Mucosa of descending colon (tissue), 3 donors: ENCODE measurements around the gene IL27RA. TPM values are rescaled to one million over a fixed set of nuclear protein-coding genes. Genes with fewer than 3 reads are reported as not detected.

ENCODE experiments used
- ATAC-seq: fragments of 200-7000 bp; cut with Tn5 transposase; one replicate; pipeline ENCODE4 v1.9.1; 2020; ENCODE audit warnings: mild to moderate bottlenecking, moderate library complexity
- DNase-seq, 3 donors: peaks; one replicate each; pipeline ENCODE4 v3.0.0-alpha.2; 2020
- H3K36me3 ChIP-seq: fragments of 200-600 bp; one replicate; pipeline ENCODE4 v1.8.0; 2021; ENCODE audit warnings: low read depth, mild to moderate bottlenecking
- H3K4me1 ChIP-seq: fragments of 200-600 bp; one replicate; pipeline ENCODE4 v1.8.0; 2021; ENCODE audit warnings: low read depth, mild to moderate bottlenecking
- H3K4me3 ChIP-seq: fragments of 200-600 bp; one replicate; pipeline ENCODE4 v1.8.0; 2021; ENCODE audit warnings: mild to moderate bottlenecking
- H3K9me3 ChIP-seq: fragments of 200-600 bp; one replicate; pipeline ENCODE4 v1.8.0; 2021; ENCODE audit warnings: mild to moderate bottlenecking
- intact Hi-C, 2 donors: fragments of 100-400 bp; cut with DNase I in 1 of 2; cut with micrococcal nuclease in 1 of 2; formaldehyde crosslinking; loops; one replicate each; pipeline versions ENCODE4 v1.11.0 to v1.11.1; 2022; cut with DNase I, micrococcal nuclease
- total RNA-seq, 3 donors: library from RNA; stranded (reverse); fragmentation: NEBNext Ultra II Directional in 2 of 3; extraction: Animal tissue kit (Norgen Biotek cat#: 25700) in 2 of 3; gene quantifications; one replicate each; pipeline versions ENCODE4 v1.2.1 to v1.2.4, GENCODE V29; 2021 to 2023
- TF ChIP-seq, protein P1 (sequence below): fragments of 200-600 bp; IDR thresholded peaks from one replicate; pipeline ENCODE4 v1.8.0; 2022; ENCODE audit warnings: antibody characterized with exemption, mild to moderate bottlenecking
- donor health status: DM: no; HTN: no; CAD: no; lungs with moderate emphysema.
- donor health status: DM: no; HTN: no; CAD: no.
- donor health status: DM: no; HTN: yes; CAD: no.

IL27RA gene
- total RNA-seq, 3 donors from 2014 or later = 2.0 to 3.1 (median 2.6) TPM

DNA sequence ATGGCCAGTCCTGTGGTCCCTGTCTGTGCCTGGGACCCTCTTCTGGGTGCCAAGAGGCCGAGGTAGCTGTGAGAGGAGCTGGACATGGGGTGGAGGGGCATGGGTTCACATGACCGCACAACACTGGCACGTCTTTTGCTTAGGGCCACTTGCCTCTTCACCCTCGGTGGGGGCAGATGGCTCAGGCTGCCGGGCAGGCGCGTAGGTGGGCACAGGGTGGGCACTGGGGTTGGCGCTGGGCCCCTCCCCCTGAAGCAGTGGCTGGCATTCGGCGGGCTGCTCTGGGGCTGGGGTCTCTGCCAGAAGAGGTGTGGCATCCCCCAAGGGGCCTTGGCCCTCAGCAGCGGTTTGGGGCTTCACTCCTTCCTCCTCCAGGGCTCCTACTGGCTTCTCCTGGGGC is 21.9 kb downstream of the IL27RA start:
- no peaks in the 10 kb centered on the region for H3K36me3 ChIP-seq
- peaks cover 4% of the 10 kb centered on the region for H3K4me1 ChIP-seq
- no peaks in the 10 kb centered on the region for H3K9me3 ChIP-seq
- intact Hi-C loops = no loop called here
- TF ChIP-seq, protein P1, sequence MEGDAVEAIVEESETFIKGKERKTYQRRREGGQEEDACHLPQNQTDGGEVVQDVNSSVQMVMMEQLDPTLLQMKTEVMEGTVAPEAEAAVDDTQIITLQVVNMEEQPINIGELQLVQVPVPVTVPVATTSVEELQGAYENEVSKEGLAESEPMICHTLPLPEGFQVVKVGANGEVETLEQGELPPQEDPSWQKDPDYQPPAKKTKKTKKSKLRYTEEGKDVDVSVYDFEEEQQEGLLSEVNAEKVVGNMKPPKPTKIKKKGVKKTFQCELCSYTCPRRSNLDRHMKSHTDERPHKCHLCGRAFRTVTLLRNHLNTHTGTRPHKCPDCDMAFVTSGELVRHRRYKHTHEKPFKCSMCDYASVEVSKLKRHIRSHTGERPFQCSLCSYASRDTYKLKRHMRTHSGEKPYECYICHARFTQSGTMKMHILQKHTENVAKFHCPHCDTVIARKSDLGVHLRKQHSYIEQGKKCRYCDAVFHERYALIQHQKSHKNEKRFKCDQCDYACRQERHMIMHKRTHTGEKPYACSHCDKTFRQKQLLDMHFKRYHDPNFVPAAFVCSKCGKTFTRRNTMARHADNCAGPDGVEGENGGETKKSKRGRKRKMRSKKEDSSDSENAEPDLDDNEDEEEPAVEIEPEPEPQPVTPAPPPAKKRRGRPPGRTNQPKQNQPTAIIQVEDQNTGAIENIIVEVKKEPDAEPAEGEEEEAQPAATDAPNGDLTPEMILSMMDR = no peak
- DNase-seq (no peak), ATAC-seq (no peak)
- no peak overlapping the region for H3K4me3 ChIP-seq

DNA sequence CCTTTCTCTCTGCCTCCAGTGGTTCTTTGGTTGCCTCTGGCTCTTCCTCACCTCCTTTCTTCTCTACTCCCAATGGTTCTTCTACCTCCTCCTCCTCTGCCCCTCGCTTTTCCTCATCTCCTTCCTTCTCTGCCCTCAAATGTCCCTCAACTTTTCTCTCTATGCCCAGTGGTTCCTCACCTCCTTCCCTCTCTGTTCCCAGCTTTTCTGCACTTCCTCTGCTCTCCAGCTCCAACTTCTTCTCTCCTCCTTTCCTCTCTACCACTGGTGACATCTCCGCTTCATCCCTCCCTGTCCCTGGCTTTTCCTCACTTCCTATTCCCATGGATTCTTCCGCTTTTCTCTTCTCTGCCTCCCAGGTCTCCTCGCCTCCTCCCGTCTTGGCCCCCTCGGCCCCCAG is 22.5 kb downstream of the IL27RA start:
- ATAC-seq (no peak), DNase-seq (no peak)
- H3K9me3 ChIP-seq = no peaks in the 10 kb centered on the region
- H3K4me1 ChIP-seq = peaks cover 4% of the 10 kb centered on the region
- intact Hi-C loops = no loop called here
- H3K4me3 ChIP-seq = no peak overlapping the region
- TF ChIP-seq, protein P1 = no peak
- no peaks in the 10 kb centered on the region for H3K36me3 ChIP-seq

DNA sequence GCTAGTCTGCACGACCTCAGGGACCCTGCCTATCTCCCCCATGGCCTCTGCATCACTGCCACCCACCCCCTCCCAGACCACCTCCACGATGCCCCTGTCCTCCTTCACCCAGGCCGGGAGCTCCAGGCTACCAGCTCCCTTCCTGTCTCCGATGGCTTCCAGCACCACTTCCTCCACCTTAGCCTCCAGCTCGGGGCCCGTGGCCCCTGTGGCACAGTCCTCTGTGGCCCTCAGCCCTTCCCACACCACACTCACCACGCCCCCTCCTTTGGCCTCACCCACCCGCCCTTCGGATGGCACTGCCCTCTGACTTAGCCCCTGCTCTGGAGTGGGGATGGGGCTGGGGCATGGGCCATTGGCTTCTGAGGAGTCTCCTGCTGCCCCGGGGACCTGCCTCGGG is 23.2 kb downstream of the IL27RA start:
- intact Hi-C loops = no loop called here
- no peak for ATAC-seq
- H3K4me3 ChIP-seq = no peak overlapping the region
- TF ChIP-seq, protein P1 = no peak
- peaks cover 4% of the 10 kb centered on the region for H3K4me1 ChIP-seq
- H3K9me3 ChIP-seq = no peaks in the 10 kb centered on the region
- no peaks in the 10 kb centered on the region for H3K36me3 ChIP-seq
- DNase-seq = no peak

DNA sequence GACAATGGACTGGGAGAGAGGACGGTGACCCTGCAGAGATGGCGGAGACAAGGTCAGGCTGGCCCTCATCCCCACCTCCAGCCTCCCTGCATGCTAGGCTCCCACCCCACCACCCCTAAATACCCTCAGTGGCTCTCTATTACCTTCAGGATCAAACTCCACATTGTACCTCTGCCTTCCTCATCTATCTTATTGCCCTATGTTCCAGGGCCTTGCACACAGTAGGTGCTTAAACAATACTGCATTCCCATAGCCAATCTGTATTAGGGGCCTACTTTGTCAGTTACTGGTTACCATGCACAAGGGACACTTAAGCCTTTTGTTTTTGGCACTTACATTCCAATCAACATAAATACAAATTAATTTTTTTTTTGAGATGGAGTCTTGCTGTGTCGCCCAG is 23.8 kb downstream of the IL27RA start:
- intact Hi-C loops = no loop called here
- TF ChIP-seq, protein P1 = no peak
- H3K4me3 ChIP-seq = no peak overlapping the region
- ATAC-seq (no peak), DNase-seq (no peak)
- H3K36me3 ChIP-seq = no peaks in the 10 kb centered on the region
- H3K9me3 ChIP-seq = no peaks in the 10 kb centered on the region
- H3K4me1 ChIP-seq = peaks cover 4% of the 10 kb centered on the region

DNA sequence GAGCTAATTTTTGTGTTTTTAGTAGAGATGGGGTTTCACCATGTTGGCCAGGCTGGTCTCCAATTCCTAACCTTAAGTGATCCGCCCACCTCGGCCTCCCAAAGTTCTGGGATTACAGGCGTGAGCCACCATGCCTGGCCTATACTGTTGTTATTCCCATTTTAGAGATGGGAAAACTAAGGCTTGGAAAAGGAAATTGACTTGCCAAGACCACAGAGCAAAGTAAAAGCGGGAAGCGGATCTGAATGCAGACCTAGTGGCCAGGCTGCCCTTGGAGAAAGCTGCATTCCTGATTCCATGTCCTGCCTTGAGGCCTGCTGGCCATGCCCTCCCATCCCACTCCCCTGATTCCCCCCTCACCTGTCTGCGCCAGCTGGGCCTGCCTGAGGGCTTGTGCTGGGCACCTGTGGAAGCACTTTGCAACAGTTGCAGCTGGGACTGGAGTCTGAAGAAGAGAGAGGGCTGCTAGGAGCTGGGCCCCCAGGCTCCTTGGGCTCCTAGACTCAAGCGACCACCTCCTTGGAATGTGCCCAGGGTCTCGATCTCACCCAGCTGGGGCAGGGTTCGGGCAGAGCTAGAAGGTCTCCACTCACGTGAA is 24.6 kb downstream of the IL27RA start:
- TF ChIP-seq, protein P1 = no peak
- peaks cover 4% of the 10 kb centered on the region for H3K4me1 ChIP-seq
- intact Hi-C loops = no loop called here
- H3K4me3 ChIP-seq = no peak overlapping the region
- ATAC-seq (no peak), DNase-seq (no peak)
- no peaks in the 10 kb centered on the region for H3K9me3 ChIP-seq
- no peaks in the 10 kb centered on the region for H3K36me3 ChIP-seq
